H9 (cell line): ENCODE data around the gene WDR20. TPM values are rescaled to one million over a fixed set of nuclear protein-coding genes. Genes with fewer than 3 reads are reported as not detected.

ENCODE experiments used
- DNase-seq: peaks from one replicate; pipeline ENCODE4 v3.0.0-alpha.2; 2017
- H2AFZ ChIP-seq: one replicate; pipeline ENCODE4 v1.6.1; 2013; ENCODE audit warnings: mild to moderate bottlenecking, low read length, control low read depth, moderate library complexity
- H2AK5ac ChIP-seq: 2 replicates; pipeline ENCODE4 v1.6.1; 2013; ENCODE audit warnings: low read length, control low read depth, mixed read lengths; ENCODE audit not compliant: insufficient read length
- H2BK120ac ChIP-seq: one replicate; pipeline ENCODE4 v1.6.1; 2013; ENCODE audit warnings: low read depth, mild to moderate bottlenecking, low read length, control low read depth, inconsistent platforms; ENCODE audit not compliant: poor library complexity, severe bottlenecking
- H2BK12ac ChIP-seq: 2 replicates; pipeline ENCODE4 v1.6.1; 2013; ENCODE audit warnings: low read length, control low read depth, mixed read lengths, low read depth; ENCODE audit not compliant: insufficient read length
- H2BK15ac ChIP-seq: 2 replicates; pipeline ENCODE4 v1.6.1; 2013; ENCODE audit warnings: low read depth, low read length, control low read depth
- H2BK20ac ChIP-seq: one replicate; pipeline ENCODE4 v1.6.1; 2013; ENCODE audit warnings: low read depth, mild to moderate bottlenecking, low read length, control low read depth, inconsistent platforms; ENCODE audit not compliant: poor library complexity, severe bottlenecking
- H2BK5ac ChIP-seq: 2 replicates; pipeline ENCODE4 v1.6.1; 2013; ENCODE audit warnings: low read length, control low read depth, mixed read lengths; ENCODE audit not compliant: insufficient read length
- H3K14ac ChIP-seq: 2 replicates; pipeline ENCODE4 v1.6.1; 2013; ENCODE audit warnings: low read length, control low read depth; ENCODE audit not compliant: insufficient read depth
- H3K18ac ChIP-seq: 2 replicates; pipeline ENCODE4 v1.6.1; 2013; ENCODE audit warnings: low read depth, mild to moderate bottlenecking, mixed read lengths, low read length, control low read depth; ENCODE audit not compliant: insufficient read length
- H3K23ac ChIP-seq: 2 replicates; pipeline ENCODE4 v1.6.1; 2013; ENCODE audit warnings: low read length, control low read depth, mixed read lengths, low read depth; ENCODE audit not compliant: insufficient read length
- H3K23me2 ChIP-seq: 2 replicates; pipeline ENCODE4 v1.6.1; 2013; ENCODE audit warnings: low read depth, mild to moderate bottlenecking, mixed read lengths, low read length, control low read depth; ENCODE audit not compliant: insufficient read length, poor library complexity, severe bottlenecking
- H3K27ac ChIP-seq: 2 replicates; pipeline ENCODE4 v1.5.1; 2013; ENCODE audit warnings: low read length, control low read depth, mixed read lengths, low read depth; ENCODE audit not compliant: insufficient read length
- H3K27me3 ChIP-seq: 2 replicates; pipeline ENCODE4 v1.6.1; 2013; ENCODE audit warnings: low read length, control low read depth, inconsistent platforms; ENCODE audit not compliant: insufficient read depth
- H3K4ac ChIP-seq: 2 replicates; pipeline ENCODE4 v1.6.1; 2013; ENCODE audit warnings: low read depth, mild to moderate bottlenecking, control low read depth, inconsistent platforms, low read length, moderate library complexity
- H3K4me1 ChIP-seq: 2 replicates; pipeline ENCODE4 v1.6.1; 2013; ENCODE audit warnings: low read length, control low read depth, inconsistent platforms; ENCODE audit not compliant: insufficient read depth
- H3K4me2 ChIP-seq: 2 replicates; pipeline ENCODE4 v1.6.1; 2013; ENCODE audit warnings: low read length, control low read depth, mixed read lengths; ENCODE audit not compliant: insufficient read length, insufficient read depth
- H3K56ac ChIP-seq: 2 replicates; pipeline ENCODE4 v1.6.1; 2013; ENCODE audit warnings: low read depth, mild to moderate bottlenecking, mixed read lengths, low read length, control low read depth; ENCODE audit not compliant: insufficient read length
- H3K79me1 ChIP-seq: 2 replicates; pipeline ENCODE4 v1.6.1; 2013; ENCODE audit warnings: low read depth, mild to moderate bottlenecking, moderate library complexity, low read length, control low read depth, inconsistent platforms; ENCODE audit not compliant: insufficient read depth, poor library complexity, severe bottlenecking
- H3K79me2 ChIP-seq: 2 replicates; pipeline ENCODE4 v1.6.1; 2013; ENCODE audit warnings: low read length, control low read depth, inconsistent platforms; ENCODE audit not compliant: insufficient read depth
- H3K9ac ChIP-seq: 2 replicates; pipeline ENCODE4 v1.6.1; 2013; ENCODE audit warnings: low read length, control low read depth, mixed read lengths; ENCODE audit not compliant: insufficient read length; ENCODE audit errors: extremely low read depth
- H3K9me3 ChIP-seq: one replicate; pipeline ENCODE4 v1.6.1; 2013; ENCODE audit warnings: low read depth, low read length, inconsistent platforms; ENCODE audit not compliant: control insufficient read depth
- H3T11ph ChIP-seq: one replicate; pipeline ENCODE4 v1.6.1; 2013; ENCODE audit warnings: mild to moderate bottlenecking, low read length, control low read depth, inconsistent platforms
- H4K20me1 ChIP-seq: one replicate; pipeline ENCODE4 v1.6.1; 2013; ENCODE audit not compliant: control insufficient read depth, insufficient read length, insufficient read depth
- H4K5ac ChIP-seq: 2 replicates; pipeline ENCODE4 v1.6.1; 2013; ENCODE audit warnings: low read depth, mild to moderate bottlenecking, mixed read lengths, low read length, control low read depth; ENCODE audit not compliant: insufficient read length
- H4K8ac ChIP-seq: replicated peaks from 2 replicates; pipeline ENCODE4 v1.6.1; 2013; ENCODE audit warnings: low read length, control low read depth, mixed read lengths, low read depth; ENCODE audit not compliant: insufficient read length
- H4K91ac ChIP-seq: 2 replicates; pipeline ENCODE4 v1.6.1; 2013; ENCODE audit warnings: low read depth, mild to moderate bottlenecking, moderate library complexity, mixed read lengths, low read length, control low read depth; ENCODE audit not compliant: insufficient read length
- H3K27ac Mint-ChIP-seq, 3 experiments: 2 replicates in 2 of 3; 3 replicates in 1 of 3; pipeline ENCODE4 v1.8.0; 2020 to 2021; ENCODE audit warnings: mixed read lengths in 3 of 3, mild to moderate bottlenecking in 1 of 3, moderate library complexity in 1 of 3
- H3K27me3 Mint-ChIP-seq: 2 replicates; pipeline ENCODE4 v1.8.0; 2021; ENCODE audit warnings: low read depth, mild to moderate bottlenecking, moderate library complexity, mixed read lengths
- H3K36me3 Mint-ChIP-seq, 3 experiments: 2 replicates in 2 of 3; 3 replicates in 1 of 3; pipeline ENCODE4 v1.8.0; 2020 to 2021; ENCODE audit warnings: low read depth in 3 of 3, mixed read lengths in 3 of 3; ENCODE audit not compliant: insufficient read depth in 1 of 3
- H3K4me1 Mint-ChIP-seq, 2 experiments: 2 replicates each; pipeline ENCODE4 v1.8.0; 2020; ENCODE audit warnings: mixed read lengths in 2 of 2
- H3K4me3 Mint-ChIP-seq, 2 experiments: 2 replicates in 1 of 2; 3 replicates in 1 of 2; pipeline ENCODE4 v1.8.0; 2020 to 2021; ENCODE audit warnings: mild to moderate bottlenecking in 2 of 2, mixed read lengths in 2 of 2, moderate library complexity in 1 of 2
- H3K9me3 Mint-ChIP-seq, 2 experiments: 2 replicates in 1 of 2; 3 replicates in 1 of 2; pipeline ENCODE4 v1.8.0; 2020; ENCODE audit warnings: mild to moderate bottlenecking in 2 of 2, mixed read lengths in 2 of 2, moderate library complexity in 1 of 2
- CTCF ChIP-seq: fragments of 200-600 bp; sonication (generic); conservative IDR thresholded peaks from 3 replicates; pipeline ENCODE4 v1.8.0; 2021; ENCODE audit warnings: antibody characterized with exemption, mild to moderate bottlenecking
- WGBS: extraction: QIAGEN DNeasy Blood & Tissue Kit; methylation state at CpG from one replicate; pipeline ENCODE4 v1.1.7; 2013; ENCODE audit warnings: missing lambda C conversion rate, low lambda C conversion rate, mixed read lengths; ENCODE audit not compliant: insufficient read length; ENCODE audit errors: extremely low coverage; 5-methylcytosine and 5-hydroxymethylcytosine counted together
- total RNA-seq: library from RNA; stranded (reverse); gene quantifications from 2 replicates; pipeline ENCODE4 v1.2.1, GENCODE V29; 2021

WDR20 gene
- total RNA-seq, 1 experiment from 2014 or later: 31.6 TPM

- Histone ChIP-seq H4K91ac (no peak overlapping the region), H2AFZ (no peak overlapping the region), H4K5ac (no peak overlapping the region), H3K18ac (no peak overlapping the region), H4K20me1 (no peaks in the 10 kb centered on the region), H2BK15ac (no peak overlapping the region), H3K4me1 (peaks cover 4% of the 10 kb centered on the region; the same call in 1 of the 2 replicates), H2BK12ac (no peak overlapping the region), H3K4me2 (no peak overlapping the region), H3K23me2 (no peaks in the 10 kb centered on the region), H3K14ac (no peak overlapping the region), H3K56ac (no peak overlapping the region), H3K79me2 (no peaks in the 10 kb centered on the region; the same call in 1 of the 2 replicates), H3K27ac (no peak overlapping the region), H3K9ac (no peak overlapping the region), H3K4ac (no peak overlapping the region), H3T11ph (no peak overlapping the region), H2BK20ac (no peak overlapping the region), H3K23ac (no peak overlapping the region), H2BK5ac (no peak overlapping the region), H2BK120ac (no peak overlapping the region), H2AK5ac (no peak overlapping the region), H3K9me3 (no peaks in the 10 kb centered on the region), H3K79me1 (peaks cover 4% of the 10 kb centered on the region), H3K27me3 (no peaks in the 10 kb centered on the region), H4K8ac (no peak overlapping the region)
- Mint-ChIP-seq H3K36me3 (peaks cover 9 to 40% (median 29%) of the 10 kb centered on the region in 3 experiments; a peak in 6 of 7 replicates), H3K27me3 (no peaks in the 10 kb centered on the region), H3K9me3 (no peaks in the 10 kb centered on the region), H3K4me3 (no peak overlapping the region), H3K4me1 (peaks cover 27 to 28% of the 10 kb centered on the region in 2 experiments), H3K27ac (no peak overlapping the region)
- TF ChIP-seq CTCF: no peak
- DNase-seq: no peak
- no CpG with 5 or more reads among the region's 1 CpG for WGBS
Observed at GRCh38 chr14:102195446-102195845, 55.7 kb downstream of the WDR20 start.
